Mesenchymal stem cell (in vitro differentiated cells and primary cell): Measurements from ENCODE around the gene AHDC1.

Experiments
- DNase-seq: peaks from one replicate; pipeline ENCODE4 v3.0.0-alpha.2; 2013
- H2AFZ ChIP-seq: one replicate; pipeline ENCODE4 v1.6.1; 2013; ENCODE audit warnings: low read depth, mild to moderate bottlenecking, control low read depth, inconsistent platforms, low read length, moderate library complexity
- H2AK5ac ChIP-seq: 2 replicates; pipeline ENCODE4 v1.6.1; 2013; ENCODE audit warnings: low read length, moderate library complexity, mild to moderate bottlenecking, inconsistent platforms; ENCODE audit not compliant: severe bottlenecking
- H2BK120ac ChIP-seq: one replicate; pipeline ENCODE4 v1.6.1; 2013; ENCODE audit warnings: low read depth, mild to moderate bottlenecking, inconsistent platforms, low read length, moderate library complexity
- H2BK12ac ChIP-seq, 2 experiments: one replicate each; pipeline ENCODE4 v1.6.1; 2013; ENCODE audit warnings: inconsistent platforms in 2 of 2, low read length in 2 of 2, mild to moderate bottlenecking in 2 of 2, moderate library complexity in 2 of 2, control low read depth in 1 of 2
- H2BK15ac ChIP-seq: one replicate; pipeline ENCODE4 v1.6.1; 2013; ENCODE audit warnings: mild to moderate bottlenecking, low read depth, inconsistent platforms; ENCODE audit not compliant: poor library complexity, severe bottlenecking
- H2BK5ac ChIP-seq: 2 replicates; pipeline ENCODE4 v1.6.1; 2013; ENCODE audit warnings: low read depth, mild to moderate bottlenecking, low read length, control low read depth, inconsistent platforms; ENCODE audit not compliant: poor library complexity, severe bottlenecking
- H3K14ac ChIP-seq, 2 experiments: one replicate each; pipeline ENCODE4 v1.6.1; 2013; ENCODE audit warnings: inconsistent platforms in 2 of 2, low read length in 2 of 2, control low read depth in 1 of 2, mild to moderate bottlenecking in 1 of 2, moderate library complexity in 1 of 2
- H3K18ac ChIP-seq, 2 experiments: one replicate each; pipeline ENCODE4 v1.6.1; 2013; ENCODE audit warnings: inconsistent platforms in 2 of 2, low read length in 2 of 2, control low read depth in 1 of 2, low read depth in 1 of 2, mild to moderate bottlenecking in 1 of 2
- H3K23ac ChIP-seq, 2 experiments: one replicate each; pipeline ENCODE4 v1.6.1; 2013; ENCODE audit warnings: inconsistent platforms in 2 of 2, low read length in 2 of 2, mild to moderate bottlenecking in 2 of 2, moderate library complexity in 2 of 2, control low read depth in 1 of 2
- H3K27ac ChIP-seq: 2 replicates; pipeline ENCODE4 v1.5.1; 2013; ENCODE audit warnings: mild to moderate bottlenecking, moderate library complexity, low read length, control low read depth, inconsistent platforms; ENCODE audit not compliant: poor library complexity, severe bottlenecking
- H3K27me3 ChIP-seq, 2 experiments: 2 replicates each; pipeline versions ENCODE4 v1.6.1 to v1.7.0; 2013; ENCODE audit warnings: low read length in 2 of 2, mild to moderate bottlenecking in 2 of 2, moderate library complexity in 2 of 2, control low read depth in 1 of 2, inconsistent platforms in 1 of 2; ENCODE audit not compliant: control insufficient read depth in 1 of 2, insufficient read depth in 1 of 2
- H3K36me3 ChIP-seq, 2 experiments: 2 replicates each; pipeline versions ENCODE4 v1.6.1 to v1.7.0; 2013; ENCODE audit warnings: low read length in 2 of 2, control low read depth in 1 of 2, inconsistent platforms in 1 of 2, low read depth in 1 of 2, mild to moderate bottlenecking in 1 of 2; ENCODE audit not compliant: insufficient read depth in 2 of 2, control insufficient read depth in 1 of 2
- H3K4ac ChIP-seq, 2 experiments: one replicate each; pipeline ENCODE4 v1.6.1; 2013; ENCODE audit warnings: inconsistent platforms in 2 of 2, low read length in 2 of 2, mild to moderate bottlenecking in 2 of 2, moderate library complexity in 2 of 2, control low read depth in 1 of 2, low read depth in 1 of 2
- H3K4me1 ChIP-seq: 2 replicates; pipeline ENCODE4 v1.6.1; 2013; ENCODE audit warnings: low read depth, low read length, control low read depth; ENCODE audit not compliant: control insufficient read depth, insufficient read depth
- H3K4me2 ChIP-seq: 2 replicates; pipeline ENCODE4 v1.6.1; 2013; ENCODE audit warnings: low read length, mild to moderate bottlenecking, inconsistent platforms; ENCODE audit not compliant: poor library complexity, severe bottlenecking
- H3K4me3 ChIP-seq, 2 experiments: 2 replicates each; pipeline versions ENCODE4 v1.5.1 to v1.7.0; 2013; ENCODE audit warnings: low read length in 2 of 2, mild to moderate bottlenecking in 2 of 2, control low read depth in 1 of 2, low read depth in 1 of 2; ENCODE audit not compliant: insufficient read depth in 1 of 2
- H3K79me1 ChIP-seq: replicated peaks from 2 replicates; pipeline ENCODE4 v1.6.1; 2013; ENCODE audit warnings: mild to moderate bottlenecking, control low read depth, low read length, inconsistent platforms; ENCODE audit not compliant: poor library complexity, severe bottlenecking
- H3K9ac ChIP-seq: 2 replicates; pipeline ENCODE4 v1.7.0; 2013; ENCODE audit warnings: mild to moderate bottlenecking, low read length, moderate library complexity
- H3K9me3 ChIP-seq: 2 replicates; pipeline ENCODE4 v1.7.0; 2013; ENCODE audit warnings: mild to moderate bottlenecking, low read length; ENCODE audit not compliant: control insufficient read depth
- H4K8ac ChIP-seq: one replicate; pipeline ENCODE4 v1.6.1; 2013; ENCODE audit warnings: inconsistent platforms, mild to moderate bottlenecking, low read length, moderate library complexity
- H4K91ac ChIP-seq: one replicate; pipeline ENCODE4 v1.6.1; 2013; ENCODE audit warnings: mild to moderate bottlenecking, low read length, inconsistent platforms
- WGBS: methylation state at CpG from one replicate; pipeline ENCODE4 v1.1.7; 2013; ENCODE audit warnings: mixed read lengths; 5-methylcytosine and 5-hydroxymethylcytosine counted together

The AHDC1 gene

GRCh38 chr1:27531959-27532685 is 71.8 kb downstream of the AHDC1 start:
- Histone ChIP-seq H3K14ac (no peak overlapping the region), H3K23ac (no peak overlapping the region), H3K4me1 (peaks cover 45% of the 10 kb centered on the region), H2BK120ac (no peak overlapping the region), H3K27ac (no peak overlapping the region), H2BK12ac (peak overlapping the region in 1 of 2 experiments; percentile 11), H3K9me3 (no peaks in the 10 kb centered on the region), H2BK5ac (no peak overlapping the region), H2AK5ac (no peak overlapping the region), H3K4me2 (no peak overlapping the region), H3K79me1 (peaks cover 28% of the 10 kb centered on the region), H3K27me3 (no peaks in the 10 kb centered on the region), H3K4me3 (no peak overlapping the region), H3K18ac (no peak overlapping the region), H4K91ac (no peak overlapping the region), H2AFZ (no peak overlapping the region), H3K9ac (no peak overlapping the region), H3K4ac (no peak overlapping the region), H3K36me3 (peaks cover 40 to 42% of the 10 kb centered on the region in 2 experiments), H2BK15ac (no peak overlapping the region), H4K8ac (no peak overlapping the region)
- WGBS, result 96% methylated on average over 14 of the region's 14 CpGs
- no peak for DNase-seq

- 97% methylated on average over 10 of the region's 10 CpGs for WGBS
- H4K8ac ChIP-seq, result no peak overlapping the region
- H3K27me3 ChIP-seq, result no peaks in the 10 kb centered on the region
- no peak for DNase-seq
- H2BK5ac ChIP-seq, result no peak overlapping the region
- no peak overlapping the region for H2AK5ac ChIP-seq
- H3K27ac ChIP-seq, result no peak overlapping the region
- H2AFZ ChIP-seq, result no peak overlapping the region
- H2BK12ac ChIP-seq, result peak overlapping the region in 1 of 2 experiments; percentile 33
- H3K4me3 ChIP-seq, result no peak overlapping the region
- peaks cover 49% of the 10 kb centered on the region for H3K4me1 ChIP-seq
- H3K4ac ChIP-seq, result no peak overlapping the region
- no peak overlapping the region for H4K91ac ChIP-seq
- H3K9ac ChIP-seq, result no peak overlapping the region
- no peaks in the 10 kb centered on the region for H3K9me3 ChIP-seq
- H3K23ac ChIP-seq, result no peak overlapping the region
- H3K18ac ChIP-seq, result no peak overlapping the region
- peaks cover 20% of the 10 kb centered on the region for H3K79me1 ChIP-seq
- peaks cover 33 to 38% of the 10 kb centered on the region in 2 experiments for H3K36me3 ChIP-seq
- no peak overlapping the region for H3K14ac ChIP-seq
- no peak overlapping the region for H3K4me2 ChIP-seq
- no peak overlapping the region for H2BK15ac ChIP-seq
- peak overlapping the region; percentile 50 for H2BK120ac ChIP-seq
Observed at GRCh38 chr1:27530192-27530591, 73.8 kb downstream of the AHDC1 start.

GRCh38 chr1:27529704-27530018 is 74.3 kb downstream of the AHDC1 start:
- Histone ChIP-seq H3K27me3 (no peaks in the 10 kb centered on the region), H3K18ac (peak overlapping the region in 1 of 2 experiments; percentile 99), H3K4me1 (peaks cover 47% of the 10 kb centered on the region), H3K23ac (no peak overlapping the region), H2BK15ac (no peak overlapping the region), H2BK5ac (no peak overlapping the region), H3K9me3 (no peaks in the 10 kb centered on the region), H3K36me3 (peaks cover 29 to 33% of the 10 kb centered on the region in 2 experiments), H3K9ac (peak overlapping the region; percentile 75), H3K4me3 (no peak overlapping the region), H3K4me2 (no peak overlapping the region), H3K14ac (no peak overlapping the region), H2BK120ac (no peak overlapping the region), H3K79me1 (peaks cover 16% of the 10 kb centered on the region), H2BK12ac (peak overlapping the region in 1 of 2 experiments; percentile 87), H2AFZ (no peak overlapping the region), H2AK5ac (peak overlapping the region; percentile 36), H4K91ac (no peak overlapping the region), H4K8ac (peak overlapping the region; percentile 21), H3K27ac (no peak overlapping the region), H3K4ac (peak overlapping the region in 1 of 2 experiments; percentile 92)
- no peak for DNase-seq
- WGBS, result 84% methylated on average over 5 of the region's 5 CpGs

GRCh38 chr1:27528818-27529703 is 74.9 kb downstream of the AHDC1 start:
- peak overlapping the region; percentile 92 to 96 for H3K4ac ChIP-seq
- H4K8ac ChIP-seq, result peak overlapping the region; percentile 63
- peak overlapping the region; percentile 70 for H2AFZ ChIP-seq
- H4K91ac ChIP-seq, result peak overlapping the region; percentile 96
- peak overlapping the region in 1 of 2 experiments; percentile 62 for H3K4me3 ChIP-seq
- peak; percentile 77 for DNase-seq
- peak overlapping the region; percentile 58 for H2AK5ac ChIP-seq
- H3K4me1 ChIP-seq, result peaks cover 48% of the 10 kb centered on the region
- H3K79me1 ChIP-seq, result peaks cover 16% of the 10 kb centered on the region
- peak overlapping the region; percentile 71 for H3K4me2 ChIP-seq
- H3K23ac ChIP-seq, result peak overlapping the region in 1 of 2 experiments; percentile 66
- H3K14ac ChIP-seq, result peak overlapping the region in 1 of 2 experiments; percentile 98
- H2BK120ac ChIP-seq, result no peak overlapping the region
- H3K18ac ChIP-seq, result peak overlapping the region; percentile 68 to 99
- H3K27me3 ChIP-seq, result no peaks in the 10 kb centered on the region
- peak overlapping the region; percentile 75 for H3K9ac ChIP-seq
- peak overlapping the region; percentile 8 for H3K27ac ChIP-seq
- H3K9me3 ChIP-seq, result no peaks in the 10 kb centered on the region
- peaks cover 28% of the 10 kb centered on the region in 2 experiments for H3K36me3 ChIP-seq
- no peak overlapping the region for H2BK15ac ChIP-seq
- 35% methylated on average over 17 of the region's 17 CpGs for WGBS
- peak overlapping the region; percentile 22 to 95 for H2BK12ac ChIP-seq
- H2BK5ac ChIP-seq, result no peak overlapping the region
